Ectodermal cell (in vitro differentiated cells): ENCODE data around the gene CSTPP1.

Experiments used
- H3K27ac ChIP-seq: 2 replicates; pipeline ENCODE4 v1.7.0; 2013; ENCODE audit warnings: mild to moderate bottlenecking, low read depth, low read length; ENCODE audit not compliant: insufficient read depth, poor library complexity, severe bottlenecking
- H3K27me3 ChIP-seq: 2 replicates; pipeline ENCODE4 v1.7.0; 2013; ENCODE audit warnings: mild to moderate bottlenecking, low read length; ENCODE audit not compliant: insufficient read depth, control insufficient read depth, poor library complexity, severe bottlenecking
- H3K36me3 ChIP-seq: one replicate; pipeline ENCODE4 v1.7.0; 2013; ENCODE audit warnings: low read length; ENCODE audit not compliant: control insufficient read depth, insufficient read depth
- H3K4me1 ChIP-seq: one replicate; pipeline ENCODE4 v1.7.0; 2013; ENCODE audit warnings: low read length; ENCODE audit not compliant: control insufficient read depth, insufficient read depth
- H3K4me3 ChIP-seq: 2 replicates; pipeline ENCODE4 v1.7.0; 2013; ENCODE audit warnings: low read depth, low read length, control low read depth; ENCODE audit not compliant: insufficient read depth
- H3K9me3 ChIP-seq: 2 replicates; pipeline ENCODE4 v1.7.0; 2013; ENCODE audit warnings: mild to moderate bottlenecking, low read length, moderate library complexity; ENCODE audit not compliant: control insufficient read depth
- WGBS, 2 experiments: methylation state at CpG; one replicate each; pipeline ENCODE4 v1.1.7; 2013; ENCODE audit warnings: missing lambda C conversion rate in 2 of 2; 5-methylcytosine and 5-hydroxymethylcytosine counted together

Gene CSTPP1

DNA sequence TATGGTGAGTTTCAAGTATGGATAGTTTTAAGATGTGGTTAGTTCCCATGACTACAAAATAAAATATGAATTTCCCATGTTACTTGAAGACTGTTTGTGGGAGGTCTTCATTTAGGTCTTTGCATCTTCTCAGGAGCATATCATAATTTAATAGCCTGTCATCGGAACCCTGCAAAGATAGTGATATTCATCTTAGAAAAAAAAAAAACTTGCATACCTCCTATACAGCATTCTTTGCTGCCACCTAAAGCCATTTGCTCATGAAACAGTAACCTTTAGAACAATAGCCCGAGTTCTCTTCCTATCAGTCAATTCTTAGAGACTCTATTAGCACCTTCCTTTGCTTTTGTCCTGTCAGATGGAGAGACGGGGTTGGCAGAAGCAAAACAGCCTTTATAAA, 164.8 kb downstream of the CSTPP1 start:
- Histone ChIP-seq H3K36me3 (no peaks in the 10 kb centered on the region), H3K4me3 (no peak overlapping the region), H3K27ac (no peak overlapping the region), H3K27me3 (no peaks in the 10 kb centered on the region), H3K9me3 (no peaks in the 10 kb centered on the region), H3K4me1 (peaks cover 57% of the 10 kb centered on the region)
- 45 to 60% methylated on average over 3 of the region's 3 CpGs for WGBS, 2 experiments

DNA sequence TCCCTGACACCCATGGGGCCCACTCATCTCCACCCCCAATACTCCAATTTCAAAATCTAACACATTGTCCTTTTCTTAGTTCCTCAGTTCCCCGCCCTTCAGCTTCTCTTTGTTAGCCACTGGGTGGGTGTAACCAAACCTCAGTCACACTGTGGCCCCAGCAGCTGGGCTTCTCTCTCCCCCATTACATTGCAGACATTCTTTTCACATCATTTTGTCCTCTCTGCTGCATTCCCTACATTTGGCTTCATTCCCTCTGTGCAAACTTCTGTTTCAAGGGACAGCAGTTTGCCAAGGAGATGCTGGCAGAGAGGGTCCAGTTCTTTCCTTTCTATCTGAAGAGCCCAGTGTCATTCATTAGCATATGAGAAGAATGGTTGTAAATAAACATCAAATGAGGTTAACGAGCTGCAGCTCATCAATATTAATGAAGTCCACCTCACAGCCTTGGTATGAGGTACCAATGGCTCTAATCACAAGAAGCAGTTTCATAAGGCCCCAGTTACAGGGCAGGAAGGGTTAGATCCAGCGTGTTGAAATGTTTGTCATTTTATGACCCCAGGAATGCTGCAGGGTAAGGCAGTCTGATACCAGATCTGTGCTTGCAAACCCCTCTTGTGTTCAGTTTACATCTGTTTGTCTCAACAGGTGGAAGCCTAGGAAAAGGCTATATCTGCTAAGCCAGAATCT, 167.8 kb downstream of the CSTPP1 start:
- peak overlapping the region; percentile 94 for H3K27ac ChIP-seq
- 16 to 17% methylated on average over 3 of the region's 3 CpGs for WGBS, 2 experiments
- no peaks in the 10 kb centered on the region for H3K27me3 ChIP-seq
- no peaks in the 10 kb centered on the region for H3K9me3 ChIP-seq
- no peaks in the 10 kb centered on the region for H3K36me3 ChIP-seq
- H3K4me1 ChIP-seq: peaks cover 60% of the 10 kb centered on the region
- H3K4me3 ChIP-seq: no peak overlapping the region

DNA sequence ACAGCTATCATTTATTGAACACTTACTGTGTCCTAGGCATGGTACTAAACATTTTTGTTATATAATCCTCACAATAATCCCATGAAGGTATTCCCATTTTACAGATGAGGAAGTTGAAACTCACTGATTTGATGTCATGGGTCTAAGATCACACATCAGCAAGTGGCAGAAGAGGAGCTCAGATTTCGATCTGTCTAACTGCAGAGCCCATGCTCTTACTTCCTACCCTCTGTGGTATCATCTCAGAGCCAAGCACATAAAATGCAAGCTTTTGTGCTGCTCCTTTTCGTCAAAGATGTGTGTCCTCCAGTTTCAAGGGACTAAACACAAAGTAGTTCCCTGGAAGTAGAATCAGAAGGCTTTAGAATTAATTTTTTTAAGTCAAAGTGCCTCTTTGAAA, 169.0 kb downstream of the CSTPP1 start:
- Histone ChIP-seq H3K4me3 (no peak overlapping the region), H3K9me3 (no peaks in the 10 kb centered on the region), H3K4me1 (peaks cover 60% of the 10 kb centered on the region), H3K36me3 (no peaks in the 10 kb centered on the region), H3K27me3 (no peaks in the 10 kb centered on the region), H3K27ac (no peak overlapping the region)
- WGBS, 2 experiments: 87 to 92% methylated on average over 2 of the region's 2 CpGs

DNA sequence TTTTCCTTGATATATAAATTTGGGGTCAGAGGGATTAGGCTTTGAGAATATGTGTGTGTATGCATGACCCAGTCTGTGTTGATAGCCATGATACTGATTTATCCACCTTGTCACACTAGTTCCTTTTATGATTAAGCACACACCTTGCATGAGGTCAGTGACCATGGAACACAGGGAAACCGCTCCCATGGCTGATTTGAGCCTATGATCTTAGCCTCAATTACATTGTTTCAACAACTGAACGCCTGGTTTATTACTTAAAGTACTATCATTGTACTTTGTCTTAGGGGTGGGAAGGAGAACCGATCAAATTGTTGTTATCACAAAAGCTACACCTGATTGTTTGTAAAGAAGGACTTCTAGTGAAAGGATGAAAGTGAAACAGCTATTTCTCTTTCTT, 169.4 kb downstream of the CSTPP1 start:
- Histone ChIP-seq H3K4me3 (no peak overlapping the region), H3K27me3 (no peaks in the 10 kb centered on the region), H3K9me3 (no peaks in the 10 kb centered on the region), H3K36me3 (no peaks in the 10 kb centered on the region), H3K4me1 (peaks cover 60% of the 10 kb centered on the region), H3K27ac (no peak overlapping the region)
- WGBS, 2 experiments: 96 to 99% methylated on average over 3 of the region's 3 CpGs

DNA sequence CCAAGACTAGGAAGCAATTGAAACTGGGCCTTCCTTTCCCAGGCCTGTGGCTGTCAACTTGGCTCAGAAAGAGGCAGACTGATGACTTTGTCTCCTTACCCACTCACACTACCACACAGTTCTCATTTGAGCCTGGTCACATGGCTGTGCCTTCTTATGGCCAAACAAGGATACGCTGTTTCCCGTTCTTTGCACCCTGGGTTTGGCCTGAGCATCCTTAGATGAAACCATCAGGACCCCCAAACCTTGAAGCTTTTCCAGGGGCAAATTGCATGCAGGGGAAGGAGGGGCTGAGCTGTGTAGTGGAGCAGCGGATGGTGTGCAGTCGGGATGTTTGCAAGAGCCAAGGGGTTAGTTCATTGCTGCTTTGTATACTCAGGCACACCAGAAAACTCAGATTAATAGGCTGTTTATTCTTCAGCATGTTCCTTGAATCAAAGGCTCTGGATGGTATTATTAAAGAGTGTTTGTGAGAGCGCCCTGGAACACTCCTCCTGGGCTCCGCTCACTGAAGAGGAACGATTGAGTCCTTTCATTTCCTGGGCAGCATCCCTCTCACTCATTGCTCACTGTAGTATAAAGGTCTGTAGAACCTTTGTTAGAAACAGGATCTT, 170.3 kb downstream of the CSTPP1 start:
- no peaks in the 10 kb centered on the region for H3K9me3 ChIP-seq
- no peak overlapping the region for H3K27ac ChIP-seq
- no peak overlapping the region for H3K4me3 ChIP-seq
- H3K36me3 ChIP-seq: no peaks in the 10 kb centered on the region
- H3K4me1 ChIP-seq: peaks cover 52% of the 10 kb centered on the region
- 91 to 94% methylated on average over 7 of the region's 7 CpGs for WGBS, 2 experiments
- no peaks in the 10 kb centered on the region for H3K27me3 ChIP-seq

DNA sequence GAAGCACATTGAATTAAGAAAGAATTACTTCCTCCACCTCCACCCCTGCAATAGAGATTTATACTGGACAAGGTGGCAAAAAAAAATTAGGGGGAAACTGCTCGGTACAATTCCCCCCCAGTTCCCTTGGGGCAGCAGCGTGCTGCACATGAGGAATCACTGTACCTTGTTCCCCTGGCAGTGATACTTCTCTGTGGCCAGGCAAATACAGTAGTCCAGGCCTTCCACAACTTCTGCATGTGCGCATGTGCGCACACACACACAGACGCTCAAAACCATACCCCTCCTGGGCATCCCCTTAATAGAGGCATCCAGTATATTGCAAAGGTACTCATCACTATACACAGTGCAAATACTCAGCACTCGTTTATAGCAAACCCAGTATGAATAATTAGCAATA, 171.2 kb downstream of the CSTPP1 start:
- peaks cover 44% of the 10 kb centered on the region for H3K4me1 ChIP-seq
- H3K4me3 ChIP-seq: no peak overlapping the region
- 84 to 89% methylated on average over 6 of the region's 6 CpGs for WGBS, 2 experiments
- no peaks in the 10 kb centered on the region for H3K9me3 ChIP-seq
- no peaks in the 10 kb centered on the region for H3K27me3 ChIP-seq
- H3K36me3 ChIP-seq: no peaks in the 10 kb centered on the region
- no peak overlapping the region for H3K27ac ChIP-seq

DNA sequence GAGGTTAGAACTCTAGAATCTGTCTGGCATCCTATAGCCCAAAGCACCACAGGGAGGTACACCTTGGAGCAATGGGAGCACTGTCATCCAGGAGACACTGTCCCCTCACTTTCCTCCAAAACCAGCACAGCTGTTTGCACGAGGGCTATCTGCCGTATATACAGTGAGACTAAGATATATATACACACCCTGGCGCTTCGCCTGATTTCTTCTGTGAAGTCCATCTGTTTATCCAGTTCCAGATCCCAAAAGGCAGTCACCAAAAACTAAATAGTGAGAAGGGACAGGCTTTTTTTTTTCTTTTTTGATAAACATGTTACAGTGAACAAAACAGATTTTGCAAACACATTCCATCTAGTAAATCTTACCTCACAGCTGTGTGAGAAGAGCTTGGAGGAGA, 171.7 kb downstream of the CSTPP1 start:
- Histone ChIP-seq H3K36me3 (no peaks in the 10 kb centered on the region), H3K9me3 (no peaks in the 10 kb centered on the region), H3K4me3 (no peak overlapping the region), H3K27me3 (no peaks in the 10 kb centered on the region), H3K27ac (no peak overlapping the region), H3K4me1 (peaks cover 42% of the 10 kb centered on the region)
- 85 to 95% methylated on average over 4 of the region's 4 CpGs for WGBS, 2 experiments

DNA sequence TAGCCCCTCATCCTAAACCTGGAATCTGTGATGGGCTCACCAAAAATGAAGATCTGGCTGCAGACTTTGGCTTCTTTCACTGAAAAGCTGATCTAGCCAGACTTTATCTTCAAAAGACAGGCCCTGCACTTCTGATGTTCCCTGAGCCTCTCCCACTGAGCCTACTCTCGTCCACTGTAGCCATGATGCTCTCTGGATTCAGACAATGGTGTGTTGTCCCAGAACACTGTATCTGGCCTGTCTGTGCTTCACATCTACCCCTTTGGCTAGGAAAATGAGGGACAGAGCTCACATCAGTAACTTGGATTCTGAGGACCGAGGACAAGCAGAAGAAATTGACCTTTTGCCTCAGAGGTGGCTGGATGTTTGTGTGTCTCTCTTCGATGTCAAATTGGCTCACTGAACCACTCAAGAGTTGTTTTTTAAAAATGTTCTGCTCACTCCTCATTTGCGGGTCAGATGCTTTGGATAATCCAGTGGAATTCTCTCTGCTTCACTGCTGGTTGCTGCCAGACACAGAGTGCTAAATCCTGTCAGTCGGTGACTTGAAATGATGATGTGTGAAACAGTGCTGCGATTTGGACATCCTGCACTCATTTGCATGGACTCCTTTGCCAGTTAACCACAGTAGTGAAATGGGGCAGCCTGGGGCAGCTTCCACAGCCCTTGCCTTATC, 172.6 kb downstream of the CSTPP1 start:
- WGBS, 2 experiments: 86 to 89% methylated on average over 6 of the region's 6 CpGs
- Histone ChIP-seq H3K9me3 (no peaks in the 10 kb centered on the region), H3K4me3 (no peak overlapping the region), H3K4me1 (peaks cover 39% of the 10 kb centered on the region), H3K27ac (peak overlapping the region; percentile 1), H3K36me3 (no peaks in the 10 kb centered on the region), H3K27me3 (no peaks in the 10 kb centered on the region)

DNA sequence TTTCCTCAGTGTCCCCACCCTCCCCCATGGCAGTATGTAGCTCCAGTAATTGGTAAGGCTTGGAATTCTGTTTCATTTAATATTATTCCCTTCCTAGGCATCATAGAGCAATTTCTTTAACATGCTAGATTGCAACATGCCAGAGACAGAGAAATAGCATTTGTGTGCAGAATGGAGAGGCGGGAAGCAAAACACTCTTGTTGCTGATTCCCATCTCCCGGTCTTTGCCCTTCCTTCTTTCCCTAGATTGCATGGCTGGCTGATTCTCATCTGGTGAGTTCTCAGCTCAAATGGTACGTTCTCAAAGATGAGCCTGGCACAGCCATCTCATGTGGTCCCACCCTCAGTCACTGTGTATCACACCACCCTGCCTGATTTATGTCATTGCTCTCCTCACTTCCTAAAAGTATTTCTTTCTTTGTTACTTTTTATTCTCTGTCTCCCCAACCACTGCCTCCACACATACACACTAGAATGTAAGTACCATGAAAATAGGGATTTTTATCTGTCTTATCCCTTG, 173.2 kb downstream of the CSTPP1 start:
- Histone ChIP-seq H3K4me3 (no peak overlapping the region), H3K27ac (no peak overlapping the region), H3K27me3 (no peaks in the 10 kb centered on the region), H3K9me3 (no peaks in the 10 kb centered on the region), H3K4me1 (peaks cover 33% of the 10 kb centered on the region), H3K36me3 (no peaks in the 10 kb centered on the region)
- 93% methylated on average over 3 of the region's 3 CpGs for WGBS, 2 experiments

DNA sequence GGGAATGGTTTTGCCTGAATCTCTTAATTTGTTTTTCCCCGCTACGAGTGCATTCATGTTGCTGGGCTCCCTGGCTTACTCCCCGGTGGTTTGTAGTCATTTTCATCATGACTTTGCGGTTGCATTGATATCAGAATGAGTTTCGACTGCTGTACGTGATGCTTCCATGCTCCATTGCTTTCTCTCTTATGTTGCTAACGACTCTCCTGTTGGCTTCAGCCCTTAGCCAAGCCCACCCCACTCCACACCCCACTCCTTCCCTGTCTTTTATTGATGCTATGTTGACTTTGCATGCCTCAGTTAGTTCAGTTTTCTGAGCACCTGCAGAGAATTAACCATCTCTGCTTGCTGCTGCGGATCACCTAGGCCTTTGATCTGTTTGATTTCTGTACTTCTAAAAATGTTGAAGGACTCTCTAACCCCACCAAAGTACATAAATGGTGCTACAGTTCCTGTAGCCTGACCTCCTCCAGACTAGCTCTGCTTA, 174.8 kb downstream of the CSTPP1 start:
- no peaks in the 10 kb centered on the region for H3K36me3 ChIP-seq
- peaks cover 20% of the 10 kb centered on the region for H3K4me1 ChIP-seq
- H3K4me3 ChIP-seq: no peak overlapping the region
- H3K27ac ChIP-seq: no peak overlapping the region
- H3K27me3 ChIP-seq: no peaks in the 10 kb centered on the region
- no peaks in the 10 kb centered on the region for H3K9me3 ChIP-seq
- 89 to 90% methylated on average over 8 of the region's 8 CpGs for whole genome bisulfite sequencing, 2 experiments
